ENCODE data around the gene DLG2. TPM values are rescaled to one million over a fixed set of nuclear protein-coding genes. Genes with fewer than 3 reads are reported as not detected.

Gene DLG2
- total and polyA plus RNA-seq, 2 of the 4 experiments (the other 2 are of a cell fraction): 0.31 to 0.36 TPM

DNA sequence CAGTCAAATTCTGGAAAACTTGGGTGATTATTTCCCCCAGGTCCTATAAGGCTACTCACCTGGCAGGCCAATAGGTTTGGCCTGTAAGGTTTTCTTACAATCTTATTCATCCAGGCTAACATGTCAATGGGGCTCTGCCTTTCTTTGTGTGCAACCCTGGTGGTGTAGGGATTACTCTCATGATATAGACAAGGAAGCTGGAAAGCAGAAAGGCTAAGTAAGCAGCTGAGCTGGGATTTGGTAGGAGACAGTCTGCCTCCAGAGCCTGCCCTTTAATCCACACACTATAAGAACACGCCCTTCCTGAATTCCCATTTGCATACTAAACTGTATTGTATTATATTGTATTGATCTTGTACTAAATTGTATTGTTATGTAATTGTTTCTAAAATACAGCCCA lies 1967.7 kb downstream of the DLG2 start:
- Histone ChIP-seq H3K36me3 (ENCODE audit: control insufficient read depth, insufficient read depth, low read length) (no peaks in the 10 kb centered on the region), H2BK120ac (ENCODE audit: low read depth, low read length) (no peak overlapping the region), H3K9me1 (ENCODE audit: insufficient read depth, low read length) (no peaks in the 10 kb centered on the region), H3K4me1 (ENCODE audit: control insufficient read depth, insufficient read depth, low read length) (no peaks in the 10 kb centered on the region), H3K27me3 (ENCODE audit: control insufficient read depth, insufficient read depth, low read length) (no peaks in the 10 kb centered on the region), H3K14ac (replicated peaks; ENCODE audit: low read depth, low read length) (no peak overlapping the region), H2BK15ac (ENCODE audit: low read depth, low read length) (no peak overlapping the region), H3K4me3 (ENCODE audit: insufficient read depth, low read depth, low read length) (no peak overlapping the region), H3K56ac (ENCODE audit: extremely low read depth, insufficient read depth, low read length) (no peak overlapping the region), H2BK5ac (ENCODE audit: low read depth, low read length, poor library complexity, severe bottlenecking) (no peak overlapping the region), H4K20me1 (ENCODE audit: insufficient read depth, low read length) (no peaks in the 10 kb centered on the region), H2AK5ac (ENCODE audit: low read depth, low read length) (no peak overlapping the region), H3K18ac (ENCODE audit: low read depth, low read length) (no peak overlapping the region), H3K4me2 (ENCODE audit: low read depth, low read length) (no peak overlapping the region), H4K5ac (ENCODE audit: low read depth, low read length) (no peak overlapping the region), H2AK9ac (replicated peaks; ENCODE audit: low read depth, low read length, poor library complexity) (no peak overlapping the region), H4K8ac (ENCODE audit: low read depth in 2 of 2, low read length in 2 of 2) (no peak overlapping the region), H3K9ac (ENCODE audit: low read depth, low read length) (no peak overlapping the region), H3K79me1 (ENCODE audit: low read depth in 1 of 2, low read length in 2 of 2) (no peaks in the 10 kb centered on the region), H3K9me3 (ENCODE audit: control insufficient read depth, insufficient read depth, low read length) (no peaks in the 10 kb centered on the region), H3K23ac (ENCODE audit: low read depth, low read length) (no peak overlapping the region), H3K4ac (ENCODE audit: low read depth, low read length) (no peak overlapping the region), H4K91ac (ENCODE audit: insufficient read depth, low read depth, low read length) (no peak overlapping the region), H2BK20ac (ENCODE audit: low read depth, low read length) (no peak overlapping the region), H3K27ac (ENCODE audit: insufficient read depth, low read length) (no peak overlapping the region), H2AFZ (replicated peaks; ENCODE audit: low read length, poor library complexity) (no peak overlapping the region)
- no peak for TF ChIP-seq CHD1 (IDR thresholded peaks at IDR 0.05; ENCODE audit: low read depth, low read length)
- TF ChIP-seq RCOR1 (IDR thresholded peaks at IDR 0.05; ENCODE audit: insufficient replicate concordance, low read length): no peak
- no peak for TF ChIP-seq MAFK (IDR thresholded peaks at IDR 0.05; ENCODE audit: low read depth, low read length)
- TF ChIP-seq MAZ (IDR thresholded peaks at IDR 0.05; ENCODE audit: borderline replicate concordance, low read depth, low read length): no peak
- no peak for TF ChIP-seq RAD21 (IDR thresholded peaks at IDR 0.05; ENCODE audit: low read length)
- no peak for TF ChIP-seq POLR2A (IDR thresholded peaks at IDR 0.05; ENCODE audit: low read depth, low read length)
- no peak for TF ChIP-seq MXI1 (IDR thresholded peaks at IDR 0.05; ENCODE audit: borderline replicate concordance, low read depth, low read length)
- no peak for TF ChIP-seq FOS (IDR thresholded peaks at IDR 0.05; ENCODE audit: low read depth, low read length)
- no peak for TF ChIP-seq NFE2L2 (IDR thresholded peaks at IDR 0.05; ENCODE audit: low read depth, low read length)
- TF ChIP-seq, protein P1, sequence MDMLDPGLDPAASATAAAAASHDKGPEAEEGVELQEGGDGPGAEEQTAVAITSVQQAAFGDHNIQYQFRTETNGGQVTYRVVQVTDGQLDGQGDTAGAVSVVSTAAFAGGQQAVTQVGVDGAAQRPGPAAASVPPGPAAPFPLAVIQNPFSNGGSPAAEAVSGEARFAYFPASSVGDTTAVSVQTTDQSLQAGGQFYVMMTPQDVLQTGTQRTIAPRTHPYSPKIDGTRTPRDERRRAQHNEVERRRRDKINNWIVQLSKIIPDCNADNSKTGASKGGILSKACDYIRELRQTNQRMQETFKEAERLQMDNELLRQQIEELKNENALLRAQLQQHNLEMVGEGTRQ (IDR thresholded peaks at IDR 0.05; ENCODE audit: low read depth, low read length): no peak
- no peak for TF ChIP-seq CEBPB (IDR thresholded peaks at IDR 0.05; ENCODE audit: low read depth, low read length)
- TF ChIP-seq, protein P2, sequence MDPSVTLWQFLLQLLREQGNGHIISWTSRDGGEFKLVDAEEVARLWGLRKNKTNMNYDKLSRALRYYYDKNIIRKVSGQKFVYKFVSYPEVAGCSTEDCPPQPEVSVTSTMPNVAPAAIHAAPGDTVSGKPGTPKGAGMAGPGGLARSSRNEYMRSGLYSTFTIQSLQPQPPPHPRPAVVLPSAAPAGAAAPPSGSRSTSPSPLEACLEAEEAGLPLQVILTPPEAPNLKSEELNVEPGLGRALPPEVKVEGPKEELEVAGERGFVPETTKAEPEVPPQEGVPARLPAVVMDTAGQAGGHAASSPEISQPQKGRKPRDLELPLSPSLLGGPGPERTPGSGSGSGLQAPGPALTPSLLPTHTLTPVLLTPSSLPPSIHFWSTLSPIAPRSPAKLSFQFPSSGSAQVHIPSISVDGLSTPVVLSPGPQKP (IDR thresholded peaks at IDR 0.05; ENCODE audit: borderline replicate concordance, low read depth, low read length): no peak
- in situ Hi-C loops (cut with MboI; ENCODE audit: low sequenced_read_pairs): no loop called here
- ChIA-PET CTCF (no interaction called here), POLR2A (ENCODE audit: unreplicated experiment) (no interaction called here)
- no TSS peak for BruUV-seq (replicated peaks)
- dilution Hi-C loops (cut with HindIII; ENCODE audit: low sequenced_read_pairs, unreplicated experiment): no loop called here
- WGBS, 2 experiments (ENCODE audit: extremely low coverage in 2 of 2, insufficient read length in 1 of 2): no CpG with 5 or more reads among the region's 1 CpG
- intact Hi-C loops (cut with micrococcal nuclease): no loop called here
- no peak for ATAC-seq (ENCODE audit: low read depth)
- DNase-seq: no peak

Data from IMR-90 (cell line).